Measurements from ENCODE around the gene HCK. TPM values are rescaled to one million over a fixed set of nuclear protein-coding genes. Genes with fewer than 3 reads are reported as not detected.

HCK gene
- total RNA-seq, 1 experiment from 2014 or later: 0.17 TPM

- ChIA-PET CTCF (interaction anchor here (1.9 kb wide), 1 partner anchor 12 kb away, joined by 7 read pairs; no protein-coding TSS in a partner anchor), RAD21 (ENCODE audit: low non-redundant PET in 1 of 2, low total read pairs in 2 of 2, uncharacterized antibody in 2 of 2, unreplicated experiment in 2 of 2) (no interaction called here), POLR2A (no interaction called here)
- no peak overlapping the region for H3K9ac ChIP-seq (ENCODE audit: low read length)
- no peaks in the 10 kb centered on the region for H3K9me2 ChIP-seq (ENCODE audit: insufficient read depth)
- BruUV-seq (replicated peaks): TSS peak; percentile 32
- intact Hi-C loops (cut with micrococcal nuclease): loop anchor here (5.0 kb wide), 1 partner anchor 462 kb away; no protein-coding TSS in a partner anchor
- H3K4me1 ChIP-seq (ENCODE audit: control insufficient read depth in 1 of 2, insufficient read depth in 2 of 2, low read length in 2 of 2): peaks cover 9 to 24% of the 10 kb centered on the region in 2 experiments
- ATAC-seq: no peak
- no peaks in the 10 kb centered on the region for H3K36me3 ChIP-seq (ENCODE audit: control insufficient read depth in 1 of 2, insufficient read depth in 2 of 2, low read length in 2 of 2)
- peak overlapping the region; percentile 29 to 58 for H3K4me3 ChIP-seq (replicated peaks in 1 of 2; ENCODE audit: low read depth in 1 of 2, low read length in 2 of 2)
- H4K20me1 ChIP-seq (ENCODE audit: insufficient read depth): no peaks in the 10 kb centered on the region
- DNase-seq (ENCODE audit: low read depth, low spot score): no peak
- H3K79me2 ChIP-seq (ENCODE audit: insufficient read depth, low read length): no peaks in the 10 kb centered on the region
- peak overlapping the region; percentile 89 for H3K4me2 ChIP-seq (ENCODE audit: low read length)
- peak overlapping the region; percentile 50 for H2AFZ ChIP-seq (ENCODE audit: low read depth, low read length, poor library complexity, severe bottlenecking)
- H3K27ac ChIP-seq (ENCODE audit: low read depth, low read length): no peak overlapping the region
- H3K27me3 ChIP-seq (ENCODE audit: insufficient read depth, low read length): peaks cover 10% of the 10 kb centered on the region
- no peaks in the 10 kb centered on the region for H3K9me3 ChIP-seq (ENCODE audit: control insufficient read depth in 1 of 2, insufficient read depth in 1 of 2, low read depth in 1 of 2, low read length in 2 of 2)
- TF ChIP-seq JUND (IDR thresholded peaks at IDR 0.05) (no peak), RAD21 (IDR thresholded peaks at IDR 0.05; ENCODE audit: low read depth) (no peak), SRF (IDR thresholded peaks at IDR 0.05; ENCODE audit: low read depth) (no peak), MAX (IDR thresholded peaks at IDR 0.05) (no peak), POLR2A (IDR thresholded peaks at IDR 0.05; ENCODE audit: borderline replicate concordance, extremely low read depth, insufficient read depth, insufficient read length) (no peak), EZH2phosphoT487 (IDR thresholded peaks at IDR 0.05; ENCODE audit: borderline replicate concordance) (no peak), REST (IDR thresholded peaks at IDR 0.05; ENCODE audit: low read depth) (no peak), YY1 (IDR thresholded peaks at IDR 0.05; ENCODE audit: extremely low read depth, insufficient replicate concordance, low read depth, low read length) (no peak), EZH2 (IDR thresholded peaks at IDR 0.05) (no peak), EGR1 (IDR thresholded peaks at IDR 0.05; ENCODE audit: low read depth) (no peak), ZFX (IDR thresholded peaks at IDR 0.05) (no peak), ZNF274 (IDR thresholded peaks at IDR 0.05; ENCODE audit: low read depth, low read length) (no peak), ATF3 (IDR thresholded peaks at IDR 0.05) (no peak), TCF7L2 (IDR thresholded peaks at IDR 0.05; ENCODE audit: borderline replicate concordance, extremely low read depth, insufficient read depth, insufficient read length) (no peak), CBX3 (IDR thresholded peaks at IDR 0.05; ENCODE audit: low read depth) (no peak), ELF1 (IDR thresholded peaks at IDR 0.05; ENCODE audit: borderline replicate concordance, low read depth) (no peak), SP1 (IDR thresholded peaks at IDR 0.05; ENCODE audit: low read depth) (no peak), SIN3A (IDR thresholded peaks at IDR 0.05; ENCODE audit: low read depth) (no peak)
- TF ChIP-seq, protein P1, sequence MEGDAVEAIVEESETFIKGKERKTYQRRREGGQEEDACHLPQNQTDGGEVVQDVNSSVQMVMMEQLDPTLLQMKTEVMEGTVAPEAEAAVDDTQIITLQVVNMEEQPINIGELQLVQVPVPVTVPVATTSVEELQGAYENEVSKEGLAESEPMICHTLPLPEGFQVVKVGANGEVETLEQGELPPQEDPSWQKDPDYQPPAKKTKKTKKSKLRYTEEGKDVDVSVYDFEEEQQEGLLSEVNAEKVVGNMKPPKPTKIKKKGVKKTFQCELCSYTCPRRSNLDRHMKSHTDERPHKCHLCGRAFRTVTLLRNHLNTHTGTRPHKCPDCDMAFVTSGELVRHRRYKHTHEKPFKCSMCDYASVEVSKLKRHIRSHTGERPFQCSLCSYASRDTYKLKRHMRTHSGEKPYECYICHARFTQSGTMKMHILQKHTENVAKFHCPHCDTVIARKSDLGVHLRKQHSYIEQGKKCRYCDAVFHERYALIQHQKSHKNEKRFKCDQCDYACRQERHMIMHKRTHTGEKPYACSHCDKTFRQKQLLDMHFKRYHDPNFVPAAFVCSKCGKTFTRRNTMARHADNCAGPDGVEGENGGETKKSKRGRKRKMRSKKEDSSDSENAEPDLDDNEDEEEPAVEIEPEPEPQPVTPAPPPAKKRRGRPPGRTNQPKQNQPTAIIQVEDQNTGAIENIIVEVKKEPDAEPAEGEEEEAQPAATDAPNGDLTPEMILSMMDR (IDR thresholded peaks at IDR 0.05 in 2 of 3, conservative IDR thresholded peaks at IDR 0.05 in 1 of 3; ENCODE audit: borderline replicate concordance in 1 of 3, insufficient read depth in 1 of 3, low read depth in 2 of 3, low read length in 2 of 3): no peak
Measured at GRCh38 chr20:32019563-32020463, 32.2 kb upstream of the HCK start.
